HG02970 (cell line): ENCODE measurements around the gene MTMR6.
"Not testable (repeated sequence)": the region's sequence is repeated elsewhere in the genome, so short reads cannot be mapped to it uniquely, and the experiment has no call there.

Experiments
- ATAC-seq: cut with Tn5 transposase; IDR thresholded peaks from one replicate; pipeline ENCODE4 v1.9.1; 2021; ENCODE audit warnings: mild to moderate bottlenecking, moderate library complexity, moderate number of reproducible peaks; ENCODE audit not compliant: unreplicated experiment, low FRiP score

The MTMR6 gene

DNA sequence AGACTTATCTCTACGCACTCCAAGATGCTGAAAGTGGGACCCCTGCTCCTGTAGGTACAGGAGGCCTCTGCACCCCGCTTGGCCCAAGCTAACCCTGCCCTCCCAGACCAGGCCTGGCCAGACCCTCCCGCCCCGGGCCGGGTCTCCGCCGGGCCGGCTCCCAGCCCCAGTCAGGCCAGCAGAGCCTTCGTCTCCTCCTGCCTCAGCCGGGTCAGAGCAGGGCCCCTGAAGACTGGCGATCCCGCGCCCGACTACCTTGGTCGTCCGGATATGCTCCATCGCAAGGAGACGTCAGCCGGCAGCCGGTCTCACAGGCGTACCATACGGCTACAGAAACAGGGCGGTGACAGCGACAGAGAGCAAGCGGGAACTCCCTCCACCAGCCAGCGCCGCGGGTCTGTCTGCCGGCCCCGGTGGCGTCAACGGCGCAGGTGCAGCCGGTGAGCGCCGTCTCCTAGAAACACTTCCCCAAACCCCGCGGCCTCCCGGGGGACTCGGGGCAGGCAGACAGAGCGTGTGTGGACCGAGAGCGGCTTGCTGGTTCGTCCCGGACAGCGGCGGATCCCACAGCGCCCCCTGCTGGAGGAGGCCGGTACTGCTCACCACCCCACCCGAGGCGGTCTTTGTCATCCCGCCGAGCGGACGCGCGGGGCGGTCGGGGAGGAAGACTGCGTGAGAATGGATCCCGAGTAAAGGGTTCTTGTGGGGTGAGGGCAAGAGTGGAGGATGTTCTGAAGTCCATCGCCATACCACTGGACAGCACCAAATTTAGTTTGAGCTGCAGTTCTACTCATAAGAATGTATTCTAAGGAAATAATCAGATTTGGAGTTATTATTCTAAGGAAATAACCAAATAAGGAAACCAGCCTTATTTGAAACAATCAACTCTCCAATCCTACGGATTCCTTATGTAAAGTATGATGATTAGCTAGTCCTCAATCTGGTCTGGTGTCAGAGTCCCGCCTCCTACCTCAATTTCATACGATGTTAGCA, at the start of gene MTMR6:
TSS of gene MTMR6 (minus strand) at position 520 of the 993 bp plus-strand sequence. CDS start at position 279, 241 bp downstream.
- ATAC-seq = peak; percentile 97

DNA sequence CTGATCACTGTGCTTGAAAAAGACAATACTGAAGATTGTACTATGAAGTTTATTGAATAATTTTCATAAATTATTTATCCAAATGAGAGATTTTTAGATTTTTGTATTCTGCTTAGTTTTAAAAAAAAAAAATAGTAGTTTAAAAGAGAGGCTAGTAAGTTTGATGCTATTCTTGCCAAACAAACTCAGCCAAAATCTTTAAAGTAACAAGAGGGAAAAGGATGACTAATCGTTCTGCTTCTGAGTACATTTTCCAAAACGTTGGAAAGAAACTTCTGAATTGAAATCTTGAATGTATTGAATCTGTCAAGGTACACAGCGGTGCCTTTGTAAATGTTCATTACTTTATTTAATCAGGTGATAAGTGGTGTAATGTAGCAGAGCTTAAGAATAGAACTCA, 48.6 kb upstream of the MTMR6 start:
- no peak for ATAC-seq

DNA sequence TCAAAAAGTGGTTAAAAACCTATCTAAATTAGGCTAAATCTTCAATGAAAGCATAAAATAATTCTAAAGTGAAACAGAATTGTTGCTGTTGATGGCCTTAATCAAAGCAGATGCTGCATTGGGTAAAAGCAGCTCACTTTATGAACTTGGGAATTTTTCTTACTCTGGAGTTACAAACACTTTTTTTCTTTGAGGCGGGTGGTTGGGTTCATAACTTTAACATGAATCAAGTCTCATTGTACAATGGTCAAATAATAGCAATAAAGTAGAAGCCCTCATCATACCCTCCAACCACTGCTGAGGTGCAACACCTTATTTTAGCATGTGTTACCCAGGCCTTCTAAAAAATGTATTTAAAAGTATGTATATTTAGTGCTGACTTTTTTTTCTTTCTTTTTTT, 43.3 kb upstream of the MTMR6 start:
- no peak for ATAC-seq

DNA sequence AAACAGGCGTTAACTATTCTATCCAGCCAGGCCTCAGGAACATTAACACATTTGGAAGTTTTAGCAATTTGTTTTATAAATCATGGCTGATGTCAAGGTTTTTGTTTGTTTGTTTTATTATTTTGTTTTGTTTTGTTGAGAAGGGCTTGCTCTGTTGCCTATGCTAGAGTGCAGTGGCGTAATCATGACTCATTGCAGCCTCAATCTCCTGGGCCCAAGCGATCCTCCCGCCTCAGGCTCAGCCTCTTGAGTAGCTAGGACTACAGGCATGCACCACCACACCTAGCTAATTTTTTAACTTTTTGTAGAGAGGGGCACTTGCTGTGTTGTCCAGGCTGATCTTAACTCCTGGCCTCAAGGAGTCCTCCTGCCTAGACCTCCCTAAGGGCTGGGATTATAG, 42.4 kb upstream of the MTMR6 start:
- ATAC-seq = no peak

DNA sequence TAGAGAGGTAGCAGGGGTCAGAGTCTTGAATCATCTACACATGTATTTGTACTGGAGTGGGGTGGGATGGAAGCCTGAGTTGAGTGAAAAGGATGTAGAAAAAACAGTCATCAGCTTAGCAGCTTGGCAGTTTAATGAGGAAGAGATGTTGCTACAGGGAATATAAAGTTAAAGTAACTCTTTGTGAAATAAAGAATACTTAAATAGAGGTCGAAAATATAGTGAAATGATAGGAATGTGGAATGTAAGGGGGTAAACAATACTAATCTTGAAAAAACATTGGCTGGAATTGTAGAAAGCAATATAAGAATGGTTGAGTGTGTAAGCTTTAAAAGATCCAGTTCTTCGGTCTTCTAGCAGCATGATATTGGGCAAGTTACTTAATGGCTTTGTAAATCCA, 36.8 kb upstream of the MTMR6 start:
- ATAC-seq = no peak

DNA sequence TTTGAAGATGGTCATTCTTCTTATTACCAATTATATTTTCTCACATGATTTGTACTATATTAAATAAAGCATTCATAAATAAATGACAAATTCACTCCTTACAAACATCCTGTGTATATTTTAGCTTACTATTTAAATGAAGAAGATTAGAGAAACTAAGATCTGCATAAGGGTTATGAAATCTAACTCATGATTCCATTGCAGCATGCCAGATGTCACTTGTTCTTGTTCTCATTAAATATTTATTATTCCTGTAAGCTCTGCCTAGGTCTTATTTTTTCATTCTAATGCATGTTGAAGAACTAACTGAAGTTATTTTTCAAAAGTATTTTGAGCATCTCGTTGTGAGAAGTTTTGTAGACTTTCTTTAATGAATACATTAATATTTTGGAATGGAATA, 32.5 kb upstream of the MTMR6 start:
- no peak for ATAC-seq

DNA sequence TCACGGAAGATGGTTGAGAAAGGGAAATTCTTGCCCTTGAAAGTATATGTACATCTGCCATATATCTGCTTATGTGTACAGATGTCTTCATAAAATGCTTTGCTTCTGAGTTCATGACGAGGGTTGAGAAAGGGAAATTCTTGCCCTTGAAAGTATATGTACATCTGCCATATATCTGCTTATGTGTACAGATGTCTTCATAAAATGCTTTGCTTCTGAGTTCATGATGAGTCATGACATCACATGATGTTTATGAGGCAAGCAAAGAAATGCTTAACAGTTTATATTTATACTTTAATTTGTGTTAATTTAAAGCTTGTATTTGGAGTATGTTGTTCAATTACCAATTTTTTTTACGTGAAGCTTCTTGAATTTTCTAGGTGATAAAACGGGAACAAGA, 31.7 kb upstream of the MTMR6 start:
- not testable (repeated sequence) for ATAC-seq

DNA sequence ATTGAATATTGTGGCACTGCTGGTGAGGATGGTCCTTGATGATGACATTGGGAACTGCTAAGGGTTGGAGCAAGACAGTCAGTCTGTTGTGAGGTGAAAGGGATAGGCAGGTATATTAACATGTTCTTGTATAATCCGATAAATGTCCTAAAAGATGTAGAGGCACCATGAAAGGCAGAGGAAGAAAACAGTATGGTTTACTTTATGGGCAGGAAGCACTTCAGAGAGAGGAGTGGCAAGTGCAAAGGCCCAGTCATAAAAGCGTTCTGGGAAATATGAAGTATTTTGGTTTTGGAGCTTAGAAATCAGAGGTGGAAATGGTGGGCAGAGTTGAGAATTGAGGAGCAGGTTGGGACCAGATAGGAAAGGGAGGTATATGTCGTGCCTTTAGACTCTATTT, 23.6 kb upstream of the MTMR6 start:
- no peak for ATAC-seq

DNA sequence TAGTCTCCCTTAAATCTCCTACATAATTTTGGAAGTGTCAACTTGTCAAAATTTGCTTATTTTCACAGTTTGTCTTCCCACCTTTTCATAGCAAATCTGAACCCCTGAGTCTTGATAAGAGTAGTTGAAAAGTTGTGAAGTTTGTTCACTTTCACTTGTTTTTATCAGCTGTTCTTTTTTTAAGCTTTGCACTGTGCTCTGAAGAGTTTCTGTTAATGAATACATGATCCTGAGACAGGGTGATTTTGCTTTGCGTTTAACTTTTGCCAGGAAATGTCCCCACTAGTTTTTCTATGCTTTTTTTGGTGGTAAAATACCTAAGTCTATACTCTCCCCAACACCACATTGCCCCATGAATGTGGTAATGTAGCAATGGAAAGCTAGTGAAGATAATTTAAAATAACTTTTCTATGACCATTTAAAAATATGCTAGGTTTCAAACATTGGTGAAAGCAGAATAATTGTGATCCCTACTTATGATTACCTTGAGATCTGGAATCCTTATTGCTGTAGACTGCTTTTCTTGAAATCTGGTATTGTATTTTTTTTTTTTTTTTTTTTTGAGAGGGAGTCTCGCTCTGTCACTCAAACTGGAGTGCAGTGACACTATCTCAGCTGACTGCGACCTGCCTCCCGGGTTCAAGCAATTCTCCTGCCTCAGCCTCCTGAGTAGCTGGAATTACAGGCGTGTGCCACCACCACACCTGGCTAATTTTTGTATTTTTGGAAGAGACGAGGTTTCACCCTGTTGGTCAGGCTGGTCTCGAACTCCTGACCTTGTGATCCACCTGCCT, 19.6 kb upstream of the MTMR6 start:
- no peak for ATAC-seq

DNA sequence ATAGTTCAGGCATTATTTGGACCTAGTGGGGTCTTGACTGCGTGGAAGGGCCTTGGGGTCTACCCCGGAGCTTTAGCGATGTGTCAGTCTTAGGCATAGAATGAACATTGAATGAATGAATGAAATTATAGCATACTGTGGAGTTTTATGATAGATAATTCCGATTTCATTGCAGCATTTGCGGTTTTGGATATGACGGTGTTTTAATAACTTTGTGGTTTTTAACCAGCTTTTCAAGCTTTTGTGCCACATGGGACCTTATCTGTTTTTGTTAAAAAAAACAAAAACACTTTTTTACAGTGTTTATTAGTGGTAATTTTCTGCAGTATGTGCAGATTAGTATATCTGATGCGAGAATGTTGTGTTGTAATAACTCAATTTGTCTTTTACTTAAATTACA, 14.8 kb upstream of the MTMR6 start:
- ATAC-seq = no peak

DNA sequence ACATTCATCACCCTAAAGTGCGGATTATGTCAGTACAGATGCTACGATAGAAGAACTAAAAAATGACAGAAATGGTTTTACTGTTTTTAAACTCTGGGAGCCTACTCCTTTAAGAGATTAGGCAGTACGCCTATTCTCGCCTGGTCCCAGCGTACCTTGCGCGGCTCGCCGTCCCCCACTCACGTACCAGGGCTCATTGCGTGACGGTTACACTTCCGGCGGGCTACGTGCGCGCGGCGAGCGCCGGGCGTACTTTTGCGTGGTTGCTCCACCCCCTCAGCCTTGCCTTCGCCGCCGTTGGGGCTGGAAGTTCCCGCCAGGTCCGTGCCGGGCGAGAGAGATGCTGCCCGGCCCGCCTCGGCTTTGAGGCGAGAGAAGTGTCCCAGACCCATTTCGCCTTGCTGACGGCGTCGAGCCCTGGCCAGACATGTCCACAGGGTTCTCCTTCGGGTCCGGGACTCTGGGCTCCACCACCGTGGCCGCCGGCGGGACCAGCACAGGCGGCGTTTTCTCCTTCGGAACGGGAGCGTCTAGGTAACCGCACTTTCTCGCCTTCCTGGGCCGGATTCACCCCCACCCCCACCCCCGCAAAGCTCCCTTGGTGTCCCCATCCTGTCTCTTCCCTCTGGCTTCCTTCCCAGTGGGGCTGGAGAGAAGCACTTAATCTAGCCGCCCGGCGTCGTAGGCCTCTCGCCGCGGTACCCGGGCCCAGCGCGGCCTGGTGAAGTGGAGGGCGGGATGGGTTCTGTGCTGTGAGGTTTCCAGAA, 14.2 kb upstream of the MTMR6 start, which contains the start of gene NUP58:
TSS of gene NUP58 (plus strand) at position 279 of the 767 bp plus-strand sequence. CDS start at position 428, 149 bp downstream.
- peak; percentile 99 for ATAC-seq

DNA sequence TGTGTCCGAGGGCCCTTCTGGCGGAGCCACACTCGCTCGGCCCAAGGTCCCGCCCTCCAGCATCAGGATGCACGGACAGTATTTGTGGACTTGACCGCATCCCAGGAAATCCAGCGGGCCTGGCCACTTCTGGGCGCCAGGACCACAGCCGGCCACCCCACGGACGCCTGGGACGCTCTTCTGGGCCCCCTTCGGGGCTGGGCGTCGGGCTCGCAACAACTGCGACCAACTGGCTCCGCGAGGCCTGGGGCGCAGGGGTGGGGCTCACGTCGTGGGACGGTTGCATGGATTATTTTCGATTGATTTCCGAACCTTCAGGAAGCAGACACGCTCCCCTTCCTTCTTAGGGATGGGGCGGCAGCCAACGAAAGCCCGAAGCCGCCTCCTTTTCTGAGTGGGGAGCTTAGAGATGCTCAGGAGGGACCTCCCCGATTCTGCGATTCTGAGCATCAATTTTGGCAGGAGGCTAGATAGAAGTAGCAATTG, 13.6 kb upstream of the MTMR6 start:
- ATAC-seq = peak; percentile 5

DNA sequence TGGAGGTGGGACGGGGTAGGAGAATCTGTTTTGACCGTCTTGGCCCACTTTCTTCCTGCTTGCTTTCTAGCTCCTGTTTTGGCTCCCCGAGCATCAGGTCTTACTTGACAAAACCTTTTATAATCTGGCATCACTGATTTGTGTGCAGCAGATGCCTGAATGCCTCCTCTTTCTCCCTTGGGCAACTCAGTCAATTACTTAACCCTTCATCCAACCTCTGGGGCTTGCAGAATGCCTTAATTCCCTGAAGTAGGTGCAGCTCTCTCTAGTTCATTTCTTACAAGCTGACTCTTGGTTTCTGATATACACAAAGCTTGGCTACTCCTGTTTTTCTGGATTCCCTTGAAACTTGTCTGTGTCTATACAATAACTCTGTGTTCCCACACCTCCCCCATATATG, 8.4 kb upstream of the MTMR6 start:
- ATAC-seq = no peak

DNA sequence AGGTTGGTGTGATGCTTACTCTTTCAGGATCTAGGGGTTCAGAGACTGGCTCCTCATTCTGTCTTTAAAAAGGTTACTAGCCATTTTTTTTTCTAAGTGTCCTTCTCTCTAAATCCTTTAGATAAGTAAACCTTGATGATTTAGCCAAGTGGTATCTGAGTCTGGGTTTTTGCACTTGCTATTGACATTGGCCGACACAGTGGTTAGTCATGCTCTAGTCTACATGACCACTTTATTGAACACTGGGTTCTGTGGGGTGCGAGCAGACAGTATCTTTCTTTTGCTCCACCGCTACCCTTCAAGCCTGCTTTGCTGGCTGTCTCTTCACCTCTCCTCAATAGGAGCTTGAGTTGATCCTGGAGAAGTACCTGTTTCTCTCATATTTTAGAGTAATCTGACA, 7.9 kb upstream of the MTMR6 start:
- ATAC-seq = no peak

DNA sequence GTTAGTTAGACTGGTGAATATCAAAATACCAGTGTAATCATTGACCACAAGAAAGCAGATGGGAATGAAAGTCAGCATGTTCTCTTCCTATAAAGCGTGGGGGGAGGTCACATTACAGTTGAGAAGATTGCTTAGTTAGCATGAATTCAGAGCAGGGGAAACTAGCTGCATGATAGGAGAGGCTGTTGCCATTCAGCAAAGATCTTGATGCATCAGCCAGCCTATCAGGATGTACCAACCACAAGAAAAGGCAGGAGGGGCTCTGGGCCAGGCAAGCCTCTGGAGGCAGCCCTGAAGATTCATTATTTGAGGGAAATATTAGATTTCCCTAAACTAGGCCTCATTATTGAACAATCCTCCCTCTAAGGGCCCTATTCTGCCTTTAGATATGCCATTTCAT, 5.0 kb upstream of the MTMR6 start:
- no peak for ATAC-seq

DNA sequence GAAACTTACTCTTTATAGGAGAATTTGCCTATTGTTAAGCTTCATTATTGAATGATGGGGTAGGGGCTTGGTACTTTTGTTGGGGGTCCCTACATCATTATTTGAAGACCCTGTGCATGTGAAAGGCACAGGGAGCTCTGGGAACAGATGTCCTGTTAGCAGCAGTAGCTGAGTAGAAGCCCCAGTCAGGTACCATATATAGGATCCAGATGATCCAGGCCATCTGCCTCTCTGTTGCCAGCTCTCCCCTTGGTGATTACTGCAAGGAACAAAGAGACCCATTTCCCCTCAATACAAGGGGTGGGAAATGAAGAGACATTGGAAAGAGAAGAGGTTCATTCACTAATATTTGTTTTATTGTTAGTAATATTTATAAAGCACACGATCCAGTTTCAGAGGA, 4.4 kb upstream of the MTMR6 start:
- no peak for ATAC-seq

DNA sequence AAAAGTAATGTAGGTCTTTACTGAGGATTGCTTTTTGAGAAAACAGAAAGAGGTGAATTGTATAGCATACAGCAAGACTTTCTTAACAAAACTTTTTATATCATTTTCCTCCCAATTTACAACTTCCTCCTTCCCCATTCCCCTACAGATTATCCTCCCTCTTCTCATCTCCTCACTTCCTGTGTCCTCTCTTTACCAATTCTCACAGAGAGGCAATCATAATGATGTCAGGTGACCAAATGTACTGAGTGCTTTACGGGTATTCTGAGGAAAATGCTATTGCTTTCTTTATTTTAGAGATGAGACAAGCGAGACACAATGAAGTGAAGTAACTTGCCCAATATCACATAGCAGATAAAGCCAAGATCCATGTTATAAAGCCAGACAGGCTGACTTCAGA, 1.7 kb upstream of the MTMR6 start:
- no peak for ATAC-seq

DNA sequence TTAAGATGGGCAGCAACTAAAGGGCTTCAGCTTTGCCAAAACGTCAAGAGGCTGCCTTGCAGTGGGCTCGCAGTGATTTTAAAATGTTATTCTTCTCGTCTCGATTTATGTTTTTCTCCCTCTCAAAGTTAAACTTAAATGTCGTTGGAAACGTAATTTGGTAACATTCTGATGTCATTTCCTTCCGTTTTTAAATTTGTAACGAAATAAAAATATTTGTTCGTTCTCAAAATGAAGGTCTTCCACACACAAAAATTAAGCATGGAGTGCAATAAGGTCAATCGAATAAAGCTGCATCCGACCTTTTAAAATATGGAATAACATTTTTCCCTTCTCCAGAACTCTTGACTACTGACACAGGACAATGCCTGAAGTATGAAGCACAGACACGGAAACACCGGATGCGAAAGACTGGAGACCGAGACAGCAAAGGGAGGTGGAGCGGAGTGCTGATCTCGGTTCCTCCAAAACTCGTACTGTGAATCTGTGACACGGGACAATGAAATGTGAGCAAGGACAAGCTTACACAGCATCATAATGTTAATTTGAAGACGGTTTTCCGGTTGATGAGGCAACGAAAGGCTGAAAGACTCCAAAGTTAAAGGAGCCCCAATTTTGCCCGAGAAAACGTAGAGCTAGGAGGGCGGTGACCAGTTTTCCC, 850 bp downstream of the MTMR6 start:
- ATAC-seq = no peak

DNA sequence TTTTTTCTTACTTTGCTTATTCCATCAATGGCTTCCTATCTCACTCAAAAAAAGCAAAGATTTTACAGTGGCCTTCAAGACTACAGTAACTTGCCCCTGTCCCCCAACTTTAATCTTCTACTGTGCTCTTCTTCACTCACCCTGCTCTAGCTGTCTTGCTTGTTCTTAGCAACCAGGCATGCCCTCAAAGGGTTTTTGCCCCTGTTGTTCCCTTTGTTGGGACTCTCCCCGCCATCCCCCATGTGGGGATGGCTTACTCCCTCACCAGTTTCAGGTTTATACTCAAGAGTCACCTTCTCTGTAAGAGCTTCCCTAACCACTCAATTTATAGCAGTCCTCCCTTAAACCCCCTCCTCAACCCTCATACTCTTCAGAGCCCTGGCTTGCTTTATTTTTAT, 5.4 kb downstream of the MTMR6 start:
- ATAC-seq = no peak
